HFF-Myc (cell line): ENCODE data around the gene BRD7.

Experiments used
- DNase-seq: peaks from one replicate; pipeline ENCODE4 v3.0.0-alpha.2; 2011; ENCODE audit warnings: low read depth; ENCODE audit errors: extremely low read depth
- H3K4me3 ChIP-seq: replicated peaks from 2 replicates; pipeline ENCODE4 v1.5.1; 2011; ENCODE audit warnings: low read depth, mild to moderate bottlenecking, control low read depth, low read length
- TF ChIP-seq, protein P1 (sequence below): IDR thresholded peaks from 2 replicates; pipeline ENCODE4 v1.5.1; 2012; ENCODE audit warnings: mild to moderate bottlenecking, low read depth, low read length, control low read depth; ENCODE audit errors: missing control alignments

BRD7 gene

DNA sequence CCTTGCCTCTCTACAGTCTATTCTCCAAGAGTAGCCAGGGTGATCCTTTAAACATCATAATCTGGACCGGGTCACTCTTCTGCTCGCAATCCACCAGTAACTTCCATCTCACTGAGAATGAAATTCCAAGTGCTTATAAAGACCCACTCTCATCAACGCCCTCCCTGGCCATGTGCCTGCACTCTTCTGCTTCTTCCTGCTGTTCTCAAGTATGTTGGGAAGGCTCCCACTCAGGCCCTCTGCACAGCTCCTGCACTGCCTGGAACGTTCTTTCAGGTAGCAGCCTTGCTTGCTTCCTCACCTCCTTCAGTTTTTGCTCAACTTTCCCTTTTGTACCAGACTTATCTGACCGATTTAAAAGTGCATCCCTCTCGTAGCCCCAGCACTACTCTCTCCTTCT, 44.4 kb downstream of the BRD7 start:
- no peak for DNase-seq
- no peak overlapping the region for H3K4me3 ChIP-seq
- TF ChIP-seq, protein P1, sequence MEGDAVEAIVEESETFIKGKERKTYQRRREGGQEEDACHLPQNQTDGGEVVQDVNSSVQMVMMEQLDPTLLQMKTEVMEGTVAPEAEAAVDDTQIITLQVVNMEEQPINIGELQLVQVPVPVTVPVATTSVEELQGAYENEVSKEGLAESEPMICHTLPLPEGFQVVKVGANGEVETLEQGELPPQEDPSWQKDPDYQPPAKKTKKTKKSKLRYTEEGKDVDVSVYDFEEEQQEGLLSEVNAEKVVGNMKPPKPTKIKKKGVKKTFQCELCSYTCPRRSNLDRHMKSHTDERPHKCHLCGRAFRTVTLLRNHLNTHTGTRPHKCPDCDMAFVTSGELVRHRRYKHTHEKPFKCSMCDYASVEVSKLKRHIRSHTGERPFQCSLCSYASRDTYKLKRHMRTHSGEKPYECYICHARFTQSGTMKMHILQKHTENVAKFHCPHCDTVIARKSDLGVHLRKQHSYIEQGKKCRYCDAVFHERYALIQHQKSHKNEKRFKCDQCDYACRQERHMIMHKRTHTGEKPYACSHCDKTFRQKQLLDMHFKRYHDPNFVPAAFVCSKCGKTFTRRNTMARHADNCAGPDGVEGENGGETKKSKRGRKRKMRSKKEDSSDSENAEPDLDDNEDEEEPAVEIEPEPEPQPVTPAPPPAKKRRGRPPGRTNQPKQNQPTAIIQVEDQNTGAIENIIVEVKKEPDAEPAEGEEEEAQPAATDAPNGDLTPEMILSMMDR, result no peak

DNA sequence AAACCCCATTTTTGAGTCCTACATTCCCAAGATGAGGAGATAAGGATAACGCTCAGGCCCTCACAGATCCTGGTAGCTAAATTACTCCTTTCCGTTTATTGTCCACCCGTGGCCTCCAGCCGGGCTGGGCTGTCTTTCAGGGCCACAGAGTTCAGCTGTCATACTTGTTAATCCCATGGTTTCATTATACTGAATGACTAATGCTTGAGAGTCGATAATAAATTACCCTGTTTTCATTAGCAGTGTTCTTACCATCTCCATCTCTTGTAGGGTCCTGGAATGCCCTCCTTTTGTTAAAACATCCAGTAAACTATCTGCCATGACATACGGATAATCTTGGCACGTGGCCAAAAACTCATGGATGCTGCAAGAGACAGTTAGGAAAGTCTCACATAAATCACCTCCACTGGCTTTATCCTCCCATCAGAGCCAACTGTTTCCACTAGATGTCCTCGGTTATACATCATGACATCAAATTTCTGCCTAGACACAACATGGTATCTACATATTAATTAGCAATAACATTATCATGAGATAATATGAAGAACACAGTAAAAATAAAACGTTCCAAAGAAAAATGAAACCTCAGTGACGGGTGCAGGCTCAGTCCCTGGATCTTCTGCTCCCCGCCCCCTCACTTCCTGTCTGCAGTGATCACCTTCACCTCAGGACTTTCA, 45.3 kb downstream of the BRD7 start:
- peak; percentile 21 for DNase-seq
- TF ChIP-seq, protein P1, result peak; percentile 10
- H3K4me3 ChIP-seq, result no peak overlapping the region

- no peak for DNase-seq
- no peak overlapping the region for H3K4me3 ChIP-seq
- TF ChIP-seq, protein P1, result no peak
Measured at GRCh38 chr16:50322333-50322732, 46.5 kb downstream of the BRD7 start.

DNA sequence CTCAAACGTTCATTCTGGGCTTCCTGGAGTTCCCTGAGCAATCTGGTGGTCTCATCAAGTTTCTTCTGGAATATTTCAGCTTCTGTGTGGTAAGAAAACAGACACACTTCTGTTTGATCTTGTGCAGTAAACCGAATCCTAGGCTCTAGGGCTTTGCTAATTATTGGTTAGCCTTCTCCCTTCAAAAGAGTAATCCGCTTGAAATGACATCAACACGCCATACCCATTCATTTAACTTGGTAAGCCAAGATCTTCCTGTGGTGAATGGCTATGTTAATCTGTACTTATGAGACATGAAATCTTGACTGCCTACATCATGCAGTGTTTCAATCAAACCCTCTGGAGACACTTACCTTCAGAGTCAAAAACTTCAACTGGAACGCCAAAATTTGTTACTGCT, 48.5 kb downstream of the BRD7 start:
- TF ChIP-seq, protein P1, result no peak
- DNase-seq, result no peak
- no peak overlapping the region for H3K4me3 ChIP-seq

- no peak for DNase-seq
- TF ChIP-seq, protein P1, result no peak
- no peak overlapping the region for H3K4me3 ChIP-seq
Measured at GRCh38 chr16:50318796-50319578, 49.8 kb downstream of the BRD7 start.

GRCh38 chr16:50316848-50317630, 51.7 kb downstream of the BRD7 start:
- H3K4me3 ChIP-seq, result no peak overlapping the region
- DNase-seq, result no peak
- TF ChIP-seq, protein P1, result no peak
